ENCODE results near the gene MAT2A. TPM values are rescaled to one million over a fixed set of nuclear protein-coding genes. Genes with fewer than 3 reads are reported as not detected.
A peak's percentile ranks its signal among the peaks of the same experiment; 100 is the strongest.
"Not testable (repeated sequence)": the region's sequence is repeated elsewhere in the genome, so short reads cannot be mapped to it uniquely, and the experiment has no call there.

Gene MAT2A
- total RNA-seq, 1 donor from 2014 or later: 481 TPM

DNA sequence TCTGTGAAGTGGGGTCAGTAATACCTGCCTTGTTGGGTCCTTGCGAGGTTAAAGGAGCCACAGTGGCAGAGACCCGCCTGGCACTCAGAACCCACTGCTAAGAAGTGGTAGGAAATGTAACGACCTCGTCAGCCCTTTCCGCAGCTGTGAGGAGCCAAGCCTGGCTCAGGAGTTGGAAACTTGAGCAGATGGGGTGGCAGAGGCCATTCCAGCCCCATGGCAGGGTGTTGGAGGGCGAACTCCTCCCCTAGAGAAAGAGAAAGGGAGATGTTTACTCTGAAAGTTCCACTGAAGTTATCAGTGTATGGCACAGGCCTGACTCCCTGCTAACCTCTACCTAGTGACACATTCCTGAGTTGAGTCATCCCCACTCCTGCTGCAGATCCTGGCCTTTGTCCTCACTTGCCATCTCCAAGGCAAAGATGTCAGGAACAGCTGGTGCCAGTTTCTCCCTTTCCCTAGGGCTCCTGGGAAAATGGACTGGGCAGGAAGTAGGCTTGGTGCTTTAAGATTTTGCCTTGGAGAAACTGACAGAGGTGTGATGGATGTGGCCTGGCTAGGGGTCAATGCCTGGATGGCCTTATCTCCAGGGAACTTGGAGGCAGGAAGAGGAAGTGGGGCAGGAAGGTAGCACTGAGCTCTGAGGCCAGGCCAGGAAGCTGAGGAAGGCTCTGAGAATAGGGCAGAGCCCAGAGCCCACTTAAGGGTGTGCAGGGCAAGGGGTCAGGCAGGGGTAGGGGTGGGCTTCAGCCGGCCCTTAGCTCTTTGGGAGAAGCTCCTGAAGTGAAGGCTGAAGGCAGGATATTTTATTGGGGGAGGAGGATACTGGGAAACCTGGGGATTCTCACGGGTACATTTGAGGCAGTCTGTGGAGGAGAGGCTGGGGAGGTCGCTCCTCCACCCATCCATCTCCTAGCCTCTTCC is 46.2 kb downstream of the MAT2A start:
- H3K36me3 Mint-ChIP-seq (ENCODE audit: low read depth): peaks cover 20% of the 10 kb centered on the region
- H3K9me3 Mint-ChIP-seq: no peaks in the 10 kb centered on the region
- peak overlapping the region; percentile 95 for H3K27ac Mint-ChIP-seq
- H3K4me1 Mint-ChIP-seq: peaks cover 47% of the 10 kb centered on the region
- H3K4me3 Mint-ChIP-seq: peak overlapping the region; percentile 93
- intact Hi-C loops (cut with micrococcal nuclease): loop anchor here (1.0 kb wide), 2 partner anchors 8 to 10 kb away; partner anchors contain the start of genes RNF181 and VAMP8
- DNase-seq: peak; percentile 76
- no peaks in the 10 kb centered on the region for H3K27me3 Mint-ChIP-seq

DNA sequence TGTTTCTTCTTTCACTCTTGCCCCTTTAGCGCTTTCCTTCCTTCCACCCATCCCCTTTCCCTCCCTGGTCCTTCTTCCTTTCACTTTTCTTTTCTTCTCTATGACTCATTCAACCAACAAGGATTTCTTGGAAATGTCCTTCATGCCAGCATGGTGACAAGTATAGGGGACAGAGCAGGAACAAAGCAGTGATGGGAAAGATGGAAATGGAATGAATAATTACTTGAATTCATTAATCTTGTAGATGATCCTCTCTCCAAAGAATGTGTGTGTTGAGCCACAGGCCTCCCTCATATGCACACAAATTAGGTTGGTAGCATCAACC is 46.8 kb downstream of the MAT2A start:
- intact Hi-C loops (cut with micrococcal nuclease): loop anchor here (1.0 kb wide), 2 partner anchors 8 to 10 kb away; partner anchors contain the start of genes RNF181 and VAMP8
- DNase-seq: no peak

DNA sequence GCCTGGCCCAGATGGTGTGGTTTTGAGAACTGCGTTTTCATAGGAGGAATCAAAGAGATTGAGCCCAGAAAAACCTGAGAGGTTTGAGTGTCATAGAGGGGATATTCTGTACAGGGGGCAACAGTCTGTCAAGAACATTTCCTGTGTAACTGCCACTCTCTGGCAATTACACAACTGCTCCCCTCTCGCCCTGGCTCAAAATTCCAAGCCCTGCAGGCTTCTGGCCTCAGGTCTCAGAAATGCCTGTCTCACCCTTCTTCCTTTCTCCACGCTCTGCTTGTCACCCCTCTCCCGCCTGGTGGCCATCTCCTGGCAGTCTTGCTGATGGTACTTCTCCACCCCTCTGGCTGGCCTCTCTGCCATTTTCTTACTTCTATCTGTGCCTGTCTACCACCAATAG is 49.3 kb downstream of the MAT2A start:
- H3K36me3 Mint-ChIP-seq (ENCODE audit: low read depth): peaks cover 7% of the 10 kb centered on the region
- no peaks in the 10 kb centered on the region for H3K9me3 Mint-ChIP-seq
- no peak for DNase-seq
- H3K27me3 Mint-ChIP-seq: no peaks in the 10 kb centered on the region
- intact Hi-C loops (cut with micrococcal nuclease): no loop called here
- H3K27ac Mint-ChIP-seq: no peak overlapping the region
- peaks cover 40% of the 10 kb centered on the region for H3K4me1 Mint-ChIP-seq
- H3K4me3 Mint-ChIP-seq: no peak overlapping the region

More for the DNA sequence above, 46.8 kb downstream of the MAT2A start:
- H3K27ac Mint-ChIP-seq: peak overlapping the region; percentile 95
- H3K4me1 Mint-ChIP-seq: peaks cover 46% of the 10 kb centered on the region
- peaks cover 17% of the 10 kb centered on the region for H3K36me3 Mint-ChIP-seq (ENCODE audit: low read depth)
- H3K27me3 Mint-ChIP-seq: no peaks in the 10 kb centered on the region
- peak overlapping the region; percentile 93 for H3K4me3 Mint-ChIP-seq
- no peaks in the 10 kb centered on the region for H3K9me3 Mint-ChIP-seq

DNA sequence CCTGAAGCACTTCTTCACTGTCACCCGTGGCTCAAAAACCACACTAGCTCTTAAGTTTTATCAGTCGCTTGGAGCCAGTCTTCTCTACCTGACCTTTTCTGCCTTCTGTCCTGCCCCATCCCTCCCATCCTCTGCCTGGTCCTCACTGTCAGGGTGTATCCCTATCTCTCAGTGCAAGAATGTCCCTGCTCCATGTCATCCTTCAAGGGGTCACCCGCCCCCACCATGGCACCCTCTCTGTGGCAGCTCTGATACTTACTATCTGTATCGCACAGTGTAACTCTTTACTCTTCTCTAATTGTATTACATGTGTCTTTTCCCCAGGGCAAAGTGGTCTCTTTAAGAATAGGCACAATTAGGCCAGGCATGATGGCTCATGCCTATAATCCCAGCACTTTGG is 49.7 kb downstream of the MAT2A start:
- no peak for DNase-seq
- Mint-ChIP-seq H3K27me3 (no peaks in the 10 kb centered on the region), H3K9me3 (no peaks in the 10 kb centered on the region), H3K27ac (peak overlapping the region; percentile 8), H3K4me3 (no peak overlapping the region), H3K4me1 (peaks cover 39% of the 10 kb centered on the region), H3K36me3 (ENCODE audit: low read depth) (peaks cover 4% of the 10 kb centered on the region)
- intact Hi-C loops (cut with micrococcal nuclease): no loop called here

GRCh38 chr2:85589181-85589580 is 50.2 kb downstream of the MAT2A start:
- intact Hi-C loops (cut with micrococcal nuclease): no loop called here
- Mint-ChIP-seq H3K9me3 (no peaks in the 10 kb centered on the region), H3K27ac (no peak overlapping the region), H3K36me3 (ENCODE audit: low read depth) (peaks cover 4% of the 10 kb centered on the region), H3K4me1 (peaks cover 39% of the 10 kb centered on the region), H3K4me3 (no peak overlapping the region), H3K27me3 (no peaks in the 10 kb centered on the region)
- no peak for DNase-seq

- DNase-seq: no peak
- peaks cover 39% of the 10 kb centered on the region for H3K4me1 Mint-ChIP-seq
- H3K4me3 Mint-ChIP-seq: no peak overlapping the region
- H3K27me3 Mint-ChIP-seq: no peaks in the 10 kb centered on the region
- peaks cover 4% of the 10 kb centered on the region for H3K36me3 Mint-ChIP-seq (ENCODE audit: low read depth)
- intact Hi-C loops (cut with micrococcal nuclease): no loop called here
- H3K9me3 Mint-ChIP-seq: no peaks in the 10 kb centered on the region
- no peak overlapping the region for H3K27ac Mint-ChIP-seq
These were observed 51.2 kb downstream of the MAT2A start for GRCh38 chr2:85589982-85590791.

DNA sequence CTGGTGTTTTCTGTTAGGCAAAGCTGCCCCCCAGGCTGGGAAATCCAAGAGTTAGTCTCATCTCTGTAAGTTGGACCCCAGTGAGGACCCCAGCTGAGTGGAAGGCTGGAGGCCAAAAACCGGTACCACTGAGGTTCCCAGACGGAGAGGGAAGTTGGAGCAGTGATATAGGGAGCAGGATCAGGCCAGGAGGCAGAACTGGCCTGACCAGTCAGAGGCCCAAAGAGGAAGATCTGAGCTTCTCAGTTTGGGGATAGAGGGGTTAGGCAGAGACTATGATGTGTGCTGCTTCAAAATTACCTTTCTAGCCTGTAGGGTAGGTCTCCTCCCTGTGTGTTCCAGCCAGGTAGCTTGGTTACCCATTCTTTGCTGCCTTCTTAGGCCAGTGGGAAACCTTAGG is 52.0 kb downstream of the MAT2A start:
- intact Hi-C loops (cut with micrococcal nuclease): no loop called here

GRCh38 chr2:85591563-85591962 is 52.6 kb downstream of the MAT2A start:
- intact Hi-C loops (cut with micrococcal nuclease): no loop called here
- H3K9me3 Mint-ChIP-seq: no peaks in the 10 kb centered on the region
- DNase-seq: no peak
- H3K4me3 Mint-ChIP-seq: no peak overlapping the region
- peaks cover 8% of the 10 kb centered on the region for H3K36me3 Mint-ChIP-seq (ENCODE audit: low read depth)
- no peaks in the 10 kb centered on the region for H3K27me3 Mint-ChIP-seq
- H3K4me1 Mint-ChIP-seq: peaks cover 31% of the 10 kb centered on the region
- no peak overlapping the region for H3K27ac Mint-ChIP-seq

More for the DNA sequence above, 52.0 kb downstream of the MAT2A start:
- Mint-ChIP-seq H3K9me3 (no peaks in the 10 kb centered on the region), H3K4me3 (no peak overlapping the region), H3K27me3 (no peaks in the 10 kb centered on the region), H3K27ac (no peak overlapping the region), H3K36me3 (ENCODE audit: low read depth) (peaks cover 8% of the 10 kb centered on the region), H3K4me1 (peaks cover 33% of the 10 kb centered on the region)
- no peak for DNase-seq

DNA sequence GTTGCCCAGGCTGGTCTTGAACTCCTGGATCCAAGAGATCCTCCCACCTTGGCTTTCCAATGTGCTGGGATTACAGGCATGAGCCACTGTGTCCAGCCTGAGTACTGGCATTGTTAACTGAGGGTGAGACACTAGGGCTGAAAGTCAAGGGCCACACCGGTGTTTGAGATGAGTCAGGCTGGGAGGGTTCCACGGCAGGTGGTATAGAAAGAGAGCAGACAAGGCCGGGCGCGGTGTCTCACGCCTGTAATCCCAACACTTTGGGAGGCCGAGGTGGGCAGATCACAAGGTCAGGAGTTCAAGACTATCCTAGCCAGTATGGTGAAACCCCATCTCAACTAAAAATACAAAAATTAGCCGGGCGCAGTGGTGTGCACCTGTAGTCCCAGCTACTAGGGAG is 53.3 kb downstream of the MAT2A start:
- H3K27ac Mint-ChIP-seq: peak overlapping the region; percentile 32
- H3K9me3 Mint-ChIP-seq; DNase-seq; H3K27me3 Mint-ChIP-seq; intact Hi-C loops (cut with micrococcal nuclease); H3K4me3 Mint-ChIP-seq: not testable (repeated sequence)
- peaks cover 16% of the 10 kb centered on the region for H3K36me3 Mint-ChIP-seq (ENCODE audit: low read depth)
- H3K4me1 Mint-ChIP-seq: peaks cover 35% of the 10 kb centered on the region

DNA sequence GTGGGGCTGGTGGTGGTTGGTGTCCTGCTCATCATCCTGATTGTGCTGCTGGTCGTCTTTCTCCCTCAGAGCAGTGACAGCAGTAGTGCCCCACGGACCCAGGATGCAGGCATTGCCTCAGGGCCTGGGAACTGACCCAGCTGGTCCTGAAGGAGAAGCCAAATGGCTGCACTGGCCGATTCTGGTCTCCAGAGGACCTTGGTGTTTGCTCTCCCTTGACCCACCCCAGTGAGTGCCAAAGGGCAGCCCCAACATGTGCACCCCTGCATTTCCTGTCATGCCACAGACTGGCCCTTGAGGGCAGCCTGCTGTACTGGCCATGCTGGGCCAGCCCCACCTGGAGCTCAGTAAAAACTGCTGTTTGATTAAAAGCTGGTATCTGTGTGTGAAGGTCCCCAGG is 54.1 kb downstream of the MAT2A start:
- intact Hi-C loops (cut with micrococcal nuclease): no loop called here
- DNase-seq: no peak
- H3K9me3 Mint-ChIP-seq: no peaks in the 10 kb centered on the region
- peaks cover 30% of the 10 kb centered on the region for H3K4me1 Mint-ChIP-seq
- peak overlapping the region; percentile 26 for H3K4me3 Mint-ChIP-seq
- no peaks in the 10 kb centered on the region for H3K27me3 Mint-ChIP-seq
- no peak overlapping the region for H3K27ac Mint-ChIP-seq
- peaks cover 20% of the 10 kb centered on the region for H3K36me3 Mint-ChIP-seq (ENCODE audit: low read depth)

Other genes starting within 250 kb of the MAT2A start
- gene TGOLN2, start 211.2 kb upstream of the MAT2A start, total RNA-seq: 89.6 and 94.1 TPM in 2 replicates
- gene RETSAT, start 184.6 kb upstream of the MAT2A start, total RNA-seq: 21.0 and 25.0 TPM in 2 replicates
- 16.7 and 18.2 TPM in 2 replicates for gene ELMOD3, start 184.4 kb upstream of the MAT2A start, total RNA-seq
- 51.6 and 63.6 TPM in 2 replicates for gene CAPG, start 128.8 kb upstream of the MAT2A start, total RNA-seq
- 0.69 and 0.96 TPM in 2 replicates for gene SH2D6, start 120.5 kb upstream of the MAT2A start, total RNA-seq
- 21.8 and 23.1 TPM in 2 replicates for gene GGCX, start 22.3 kb downstream of the MAT2A start, total RNA-seq
- gene VAMP8, start 38.4 kb downstream of the MAT2A start, total RNA-seq: 90.9 and 91.3 TPM in 2 replicates
- 33.1 and 37.9 TPM in 2 replicates for gene VAMP5, start 45.3 kb downstream of the MAT2A start, total RNA-seq
- 111 and 116 TPM in 2 replicates for gene RNF181, start 56.6 kb downstream of the MAT2A start, total RNA-seq
- gene TMEM150A, start 63.5 kb downstream of the MAT2A start, total RNA-seq: 6.2 and 6.5 TPM in 2 replicates
- gene C2orf68, start 72.9 kb downstream of the MAT2A start, total RNA-seq: 36.6 and 36.9 TPM in 2 replicates
- 94.0 and 102 TPM in 2 replicates for gene USP39, start 77.0 kb downstream of the MAT2A start, total RNA-seq
- gene SFTPB, start 129.0 kb downstream of the MAT2A start, total RNA-seq: not detected in 2 replicates
- gene GNLY, start 155.2 kb downstream of the MAT2A start, total RNA-seq: 54.1 and 58.5 TPM in 2 replicates
- 0.19 TPM in 1 of 2 replicates, not detected in the other for gene ATOH8, start 214.8 kb downstream of the MAT2A start, total RNA-seq